Measurements from ENCODE around the gene FLNC.

GRCh38 chr7:128856001-128856718 is 26.0 kb downstream of the FLNC start:
- TF ChIP-seq CTCF (IDR thresholded peaks at IDR 0.05) (no peak), POLR2A (IDR thresholded peaks at IDR 0.05) (no peak)

Data from testis (tissue), 2 donors.